ENCODE results near the gene MBP.

DNA sequence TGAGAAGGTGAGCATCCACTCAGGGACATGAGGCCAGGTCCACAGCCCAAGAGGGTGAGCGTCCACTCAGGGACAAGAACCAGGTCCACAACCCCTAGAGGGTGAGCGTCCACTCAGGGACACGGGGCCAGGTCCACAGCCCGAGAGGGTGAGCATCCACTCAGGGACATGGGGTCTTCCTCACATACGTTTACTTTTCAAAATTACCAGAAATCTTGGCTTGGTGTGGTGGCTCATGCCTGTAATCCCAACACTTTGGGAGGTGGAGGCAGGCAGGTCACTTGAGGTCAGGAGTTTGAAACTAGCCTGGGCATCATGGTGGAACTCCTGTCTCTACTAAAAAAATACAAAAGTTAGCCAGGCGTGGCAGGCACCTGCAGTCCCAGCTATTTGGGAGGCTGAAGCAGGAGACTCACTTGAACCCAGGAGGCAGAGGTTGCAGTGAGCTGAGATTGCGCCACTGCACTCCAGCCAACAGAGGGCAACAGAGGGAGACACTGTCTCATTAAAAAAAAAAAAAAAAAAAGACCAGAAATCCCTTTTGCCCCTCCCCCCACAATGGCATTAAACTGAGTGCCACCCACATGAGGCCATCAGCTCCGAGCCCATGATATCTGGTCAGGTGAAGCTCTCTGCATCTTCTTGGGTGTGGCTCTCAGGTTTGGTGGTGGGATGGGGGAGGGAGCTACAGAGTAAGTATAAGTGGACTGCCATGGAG, 9.0 kb upstream of the MBP start:
- TF ChIP-seq CTCF (conservative IDR thresholded peaks at IDR 0.05 in 1 of 2, IDR thresholded peaks at IDR 0.05 in 1 of 2; ENCODE audit: low read depth in 1 of 2, low read length in 2 of 2): no peak
- TF ChIP-seq EZH2 (IDR thresholded peaks at IDR 0.05; ENCODE audit: low read length, missing control alignments): no peak
